Epithelial cell of prostate (primary cell): Measurements from ENCODE around the gene SEC61A1.

ENCODE experiments used
- DNase-seq: peaks from one replicate; pipeline ENCODE4 v3.0.0-alpha.2; 2011; ENCODE audit warnings: low read depth, low spot score
- H3K27ac ChIP-seq: fragments of 450-650 bp; 2 replicates; pipeline ENCODE4 v1.5.1; 2017; ENCODE audit warnings: mild to moderate bottlenecking

Gene SEC61A1

DNA sequence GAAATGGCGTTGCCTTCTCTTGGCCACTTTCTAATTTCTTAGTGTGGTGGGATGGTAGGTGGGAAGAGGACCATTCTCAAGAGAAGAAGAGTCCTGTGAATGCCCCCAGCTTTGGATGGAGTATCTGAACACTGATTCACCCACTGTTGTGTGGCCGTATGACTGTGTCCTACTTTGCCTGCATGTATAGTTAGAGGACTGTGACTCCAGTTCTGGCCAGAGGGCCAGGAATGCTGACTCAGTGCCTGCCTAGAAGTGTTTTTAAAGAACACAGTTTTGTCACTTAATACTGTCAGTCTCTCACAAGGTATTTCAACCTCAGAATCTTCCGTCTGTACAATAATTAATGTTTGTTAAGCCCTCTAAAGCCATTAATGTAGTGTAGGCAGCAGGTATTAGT is 2.1 kb downstream of the SEC61A1 start:
- H3K27ac ChIP-seq: peak overlapping the region; percentile 89
- DNase-seq: no peak

DNA sequence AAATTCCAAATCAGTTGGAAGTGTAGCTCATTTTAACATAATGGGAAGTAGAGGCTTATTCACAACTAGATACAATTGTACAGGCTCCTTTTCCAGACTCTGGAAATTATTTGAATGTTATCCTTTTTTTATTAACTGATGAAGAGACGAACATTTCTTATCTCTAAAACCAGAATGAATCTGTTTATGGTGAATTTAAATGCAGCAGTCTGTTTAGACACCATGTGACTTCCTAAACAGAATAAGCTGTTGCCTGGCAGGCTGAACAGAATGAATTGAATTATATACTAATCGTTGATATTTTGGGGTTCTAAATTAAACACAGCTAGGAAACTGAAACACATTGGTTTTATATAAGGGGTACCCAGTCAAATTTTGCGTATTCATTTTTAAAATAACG is 4.0 kb downstream of the SEC61A1 start:
- H3K27ac ChIP-seq: peak overlapping the region; percentile 6
- no peak for DNase-seq

DNA sequence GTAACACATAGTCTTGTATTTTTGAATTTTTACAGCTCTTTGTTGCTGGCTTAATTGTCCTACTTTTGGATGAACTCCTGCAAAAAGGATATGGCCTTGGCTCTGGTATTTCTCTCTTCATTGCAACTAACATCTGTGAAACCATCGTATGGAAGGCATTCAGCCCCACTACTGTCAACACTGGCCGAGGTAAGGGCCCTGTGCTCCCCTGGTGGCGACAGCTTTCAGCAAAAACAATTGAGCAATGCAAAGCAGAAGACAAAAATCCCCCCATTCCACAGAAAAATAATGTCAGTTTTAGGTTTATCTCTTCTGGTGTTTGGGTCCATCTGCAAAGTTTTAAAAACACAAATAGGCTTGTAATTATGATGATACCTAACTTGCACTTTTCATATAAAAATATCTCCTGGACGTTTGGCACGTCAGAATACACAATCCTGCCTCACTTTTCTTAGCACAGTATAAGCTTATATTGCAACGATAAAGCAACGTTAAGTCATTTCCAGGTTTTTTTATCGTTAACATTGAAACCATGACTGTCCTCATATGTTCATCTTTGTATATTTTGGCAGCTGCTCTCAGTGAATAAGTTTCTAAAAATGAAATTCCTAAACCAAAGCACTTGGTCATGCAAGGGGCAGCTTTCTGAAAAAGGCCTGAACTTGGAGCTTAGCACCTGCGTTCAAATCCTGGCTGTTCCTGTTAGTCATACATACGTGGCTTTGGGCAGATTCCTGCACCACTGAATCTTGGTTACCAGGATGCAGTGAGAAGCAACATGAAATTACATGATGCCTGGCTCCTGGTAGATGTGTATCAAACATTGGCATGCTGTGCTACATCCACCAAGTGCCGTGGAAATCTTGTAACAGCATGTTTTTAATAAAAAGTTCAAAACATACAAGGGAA is 8.5 kb downstream of the SEC61A1 start:
- peak; percentile 84 for DNase-seq
- H3K27ac ChIP-seq: peak overlapping the region; percentile 87

DNA sequence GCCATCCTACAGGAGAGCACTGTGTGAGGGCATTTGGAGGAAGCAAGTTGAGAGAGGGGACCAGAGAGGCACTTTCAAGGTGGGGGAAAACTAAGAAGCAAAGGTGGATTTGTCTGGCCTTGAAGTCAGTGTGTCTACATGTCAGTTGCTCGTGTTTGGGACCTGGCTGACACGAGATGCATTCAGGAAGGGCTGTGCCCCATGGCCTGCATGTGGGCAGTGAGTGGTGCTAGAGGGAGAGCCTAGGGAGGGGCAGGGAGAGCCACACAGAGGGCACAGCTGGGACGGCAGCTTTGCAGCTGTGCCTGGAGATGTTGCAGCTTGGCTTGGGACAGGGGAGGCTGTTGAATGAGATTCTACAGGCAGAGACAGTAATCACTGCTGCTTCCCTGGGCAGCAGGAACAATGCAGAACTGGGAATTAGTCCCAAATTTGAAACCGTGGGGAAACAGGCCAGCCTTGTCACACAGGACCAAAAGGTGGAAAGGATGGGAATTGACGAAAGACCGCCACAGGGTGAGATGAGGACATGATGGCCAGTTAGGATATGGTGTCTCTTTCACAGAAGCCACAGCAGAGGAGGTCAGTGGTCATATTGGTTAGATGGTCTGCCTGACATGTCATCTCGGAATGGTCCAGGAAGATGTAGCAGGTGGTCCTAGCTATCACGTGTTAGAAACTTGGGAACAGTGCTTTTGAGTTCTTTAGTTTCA is 10.0 kb downstream of the SEC61A1 start:
- DNase-seq: no peak
- peak overlapping the region; percentile 87 for H3K27ac ChIP-seq

DNA sequence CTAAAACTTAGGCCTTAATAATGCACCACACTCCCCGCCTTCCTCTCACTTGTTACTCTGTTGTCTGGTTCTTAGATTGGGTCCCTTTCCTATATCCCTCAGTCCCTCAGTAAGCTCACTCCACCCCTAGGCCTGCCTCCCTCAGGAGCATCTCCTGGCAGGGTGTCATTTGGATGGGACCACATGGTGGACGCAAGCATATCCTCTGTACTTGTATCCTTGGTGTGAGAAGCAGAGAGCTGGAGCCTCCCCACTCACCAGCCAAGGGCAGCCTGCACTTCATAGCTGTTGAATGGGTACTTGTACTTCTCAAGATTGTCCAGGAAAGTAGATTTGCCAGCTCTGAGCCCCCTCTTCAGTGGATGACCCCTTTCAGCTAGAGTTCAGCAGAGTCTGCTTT is 11.6 kb downstream of the SEC61A1 start:
- no peak for DNase-seq
- no peak overlapping the region for H3K27ac ChIP-seq

DNA sequence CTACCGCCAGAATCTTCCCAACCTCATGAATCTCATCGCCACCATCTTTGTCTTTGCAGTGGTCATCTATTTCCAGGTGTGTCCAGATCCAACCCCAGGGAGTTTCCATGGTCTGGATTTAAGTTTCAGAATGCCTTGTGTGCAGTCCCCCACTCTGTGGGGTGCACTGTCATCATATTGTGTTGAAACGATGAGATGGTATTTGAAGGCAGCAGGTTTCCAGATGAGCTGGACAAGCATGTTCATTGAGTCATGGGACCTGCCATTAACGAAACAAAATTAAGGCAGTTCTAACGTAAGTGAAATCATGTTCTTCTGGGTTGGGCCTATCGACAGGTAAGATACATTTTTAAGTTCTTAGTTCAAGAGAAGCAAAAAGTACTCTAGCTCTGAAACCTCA is 12.7 kb downstream of the SEC61A1 start:
- DNase-seq: no peak
- no peak overlapping the region for H3K27ac ChIP-seq

DNA sequence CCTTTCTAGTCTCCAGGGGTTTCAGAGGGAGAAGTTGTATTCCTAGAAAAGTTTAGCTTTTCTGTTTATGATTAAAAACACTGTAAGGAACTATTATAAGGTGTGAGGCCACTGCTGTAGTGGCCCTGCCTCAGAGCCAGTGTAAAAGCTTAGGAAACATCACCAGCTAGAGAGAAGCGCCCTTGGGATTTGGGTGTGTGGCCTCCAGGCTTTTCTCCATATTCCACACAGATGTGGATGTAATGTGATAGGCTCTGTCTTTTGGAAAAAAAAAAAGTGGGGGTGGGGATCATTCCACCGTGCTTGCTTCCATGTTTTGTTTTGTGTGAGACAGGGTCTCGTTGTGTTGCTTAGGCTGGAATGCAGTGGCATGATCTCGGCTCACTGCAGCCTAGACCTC is 13.9 kb downstream of the SEC61A1 start:
- H3K27ac ChIP-seq: no peak overlapping the region
- DNase-seq: no peak

DNA sequence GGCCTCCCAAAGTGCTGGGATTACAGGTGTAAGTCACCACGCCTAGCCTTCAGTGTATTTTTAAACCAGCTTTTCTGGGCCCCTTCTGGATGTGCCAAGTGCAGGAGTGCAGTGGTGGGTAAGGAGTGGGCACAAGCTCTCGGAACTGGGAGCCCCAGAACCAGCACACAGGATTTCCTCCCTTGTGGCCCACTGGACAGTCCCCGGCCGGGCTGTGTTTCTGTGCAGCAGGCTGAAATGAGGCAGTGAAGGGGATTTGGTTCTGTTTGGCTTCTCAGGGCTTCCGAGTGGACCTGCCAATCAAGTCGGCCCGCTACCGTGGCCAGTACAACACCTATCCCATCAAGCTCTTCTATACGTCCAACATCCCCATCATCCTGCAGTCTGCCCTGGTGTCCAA is 14.4 kb downstream of the SEC61A1 start:
- DNase-seq: no peak
- peak overlapping the region; percentile 12 for H3K27ac ChIP-seq

DNA sequence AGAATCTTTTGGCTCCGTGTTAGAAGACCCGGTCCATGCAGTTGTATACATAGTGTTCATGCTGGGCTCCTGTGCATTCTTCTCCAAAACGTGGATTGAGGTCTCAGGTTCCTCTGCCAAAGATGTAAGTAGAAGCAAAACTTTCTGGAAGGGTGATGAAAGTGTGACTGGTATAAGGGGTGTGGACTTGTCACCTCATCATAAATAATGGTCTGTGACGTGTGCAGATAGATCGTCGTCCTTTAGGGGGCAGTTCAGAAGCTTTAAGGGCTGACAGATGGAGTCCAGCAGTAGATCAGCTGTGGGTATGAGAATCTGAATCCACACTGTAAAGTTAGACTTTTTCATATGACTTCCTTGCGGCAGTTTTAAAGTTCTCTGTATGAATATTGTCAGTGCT is 15.3 kb downstream of the SEC61A1 start:
- DNase-seq: no peak
- H3K27ac ChIP-seq: peak overlapping the region; percentile 12

DNA sequence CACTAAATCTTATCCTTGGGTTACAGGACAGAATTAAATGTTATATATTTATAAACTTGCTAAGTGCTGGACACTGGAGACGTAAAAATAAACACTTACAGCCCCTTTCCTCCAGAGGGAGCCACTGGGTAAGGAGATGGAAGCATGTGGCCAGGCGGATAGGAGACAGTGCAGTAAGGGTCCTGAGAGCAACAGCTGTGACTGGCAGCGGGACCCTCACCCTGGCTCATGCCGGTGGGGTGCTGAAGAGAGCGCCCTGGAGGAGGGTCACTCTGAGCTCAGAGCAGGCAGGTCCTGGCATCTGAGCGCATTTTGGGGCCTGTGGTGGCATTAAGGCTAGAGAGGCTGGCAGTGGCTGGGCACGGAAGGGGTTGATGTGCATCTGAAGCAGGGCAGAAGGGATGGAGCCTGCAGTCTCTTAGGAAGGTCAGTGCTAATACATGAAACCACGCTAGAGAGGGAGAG is 16.0 kb downstream of the SEC61A1 start:
- DNase-seq: no peak
- no peak overlapping the region for H3K27ac ChIP-seq

DNA sequence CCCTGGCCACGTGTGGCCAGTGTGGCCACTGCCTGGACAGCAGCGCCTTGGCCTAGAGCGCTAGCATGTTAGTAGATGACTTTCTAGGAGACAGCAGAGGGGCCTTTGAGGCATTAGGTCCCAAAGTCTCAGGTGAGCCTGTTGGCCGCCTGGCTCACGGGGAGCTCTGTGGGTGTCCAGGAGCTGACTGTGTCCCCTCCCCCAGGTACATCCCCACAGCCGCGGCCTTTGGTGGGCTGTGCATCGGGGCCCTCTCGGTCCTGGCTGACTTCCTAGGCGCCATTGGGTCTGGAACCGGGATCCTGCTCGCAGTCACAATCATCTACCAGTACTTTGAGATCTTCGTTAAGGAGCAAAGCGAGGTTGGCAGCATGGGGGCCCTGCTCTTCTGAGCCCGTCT is 17.0 kb downstream of the SEC61A1 start:
- no peak for DNase-seq
- H3K27ac ChIP-seq: no peak overlapping the region

DNA sequence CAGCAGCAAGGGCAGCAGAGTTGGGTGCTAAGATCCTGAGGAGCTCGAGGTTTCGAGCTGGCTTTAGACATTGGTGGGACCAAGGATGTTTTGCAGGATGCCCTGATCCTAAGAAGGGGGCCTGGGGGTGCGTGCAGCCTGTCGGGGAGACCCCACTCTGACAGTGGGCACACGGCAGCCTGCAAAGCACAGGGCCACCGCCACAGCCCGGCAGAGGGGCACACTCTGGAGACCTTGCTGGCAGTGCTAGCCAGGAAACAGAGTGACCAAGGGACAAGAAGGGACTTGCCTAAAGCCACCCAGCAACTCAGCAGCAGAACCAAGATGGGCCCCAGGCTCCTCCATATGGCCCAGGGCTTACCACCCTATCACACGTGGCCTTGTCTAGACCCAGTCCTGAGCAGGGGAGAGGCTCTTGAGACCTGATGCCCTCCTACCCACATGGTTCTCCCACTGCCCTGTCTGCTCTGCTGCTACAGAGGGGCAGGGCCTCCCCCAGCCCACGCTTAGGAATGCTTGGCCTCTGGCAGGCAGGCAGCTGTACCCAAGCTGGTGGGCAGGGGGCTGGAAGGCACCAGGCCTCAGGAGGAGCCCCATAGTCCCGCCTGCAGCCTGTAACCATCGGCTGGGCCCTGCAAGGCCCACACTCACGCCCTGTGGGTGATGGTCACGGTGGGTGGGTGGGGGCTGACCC is 18.8 kb downstream of the SEC61A1 start:
- peak overlapping the region; percentile 74 for H3K27ac ChIP-seq
- DNase-seq: no peak

DNA sequence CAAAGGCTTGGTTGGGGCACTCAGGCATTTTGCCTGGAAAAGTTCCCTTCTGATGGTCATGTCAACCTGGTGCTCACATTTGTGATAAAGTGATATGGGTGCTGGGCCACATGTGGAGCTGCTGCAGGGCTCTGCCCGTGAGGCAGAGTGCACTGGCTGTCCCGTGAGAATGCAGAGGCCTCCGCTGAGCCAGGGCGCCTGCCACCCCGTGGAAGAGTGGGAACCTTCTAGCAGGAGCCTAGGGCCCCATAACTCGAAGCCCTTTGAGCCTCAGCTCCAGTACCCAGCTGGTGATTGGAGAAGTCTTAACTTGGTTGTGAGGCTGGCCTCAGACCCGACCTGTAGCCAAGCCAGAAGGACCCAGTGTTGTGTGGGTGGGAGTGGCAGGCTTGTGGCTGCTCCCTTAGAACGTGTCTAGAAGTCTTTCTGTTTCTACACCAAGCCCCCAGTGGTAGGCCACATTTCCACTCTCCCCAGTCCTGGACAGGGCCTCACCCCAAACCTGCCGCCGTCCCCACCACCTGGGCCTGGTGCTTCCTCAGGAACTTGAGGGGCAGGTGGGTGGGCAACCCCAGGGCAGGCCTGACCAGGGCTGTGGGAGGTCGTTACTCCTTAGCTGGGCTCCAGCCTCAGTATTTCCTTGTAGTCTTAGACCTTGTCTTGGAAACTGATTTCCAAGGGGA is 19.7 kb downstream of the SEC61A1 start:
- no peak for DNase-seq
- peak overlapping the region; percentile 74 for H3K27ac ChIP-seq

DNA sequence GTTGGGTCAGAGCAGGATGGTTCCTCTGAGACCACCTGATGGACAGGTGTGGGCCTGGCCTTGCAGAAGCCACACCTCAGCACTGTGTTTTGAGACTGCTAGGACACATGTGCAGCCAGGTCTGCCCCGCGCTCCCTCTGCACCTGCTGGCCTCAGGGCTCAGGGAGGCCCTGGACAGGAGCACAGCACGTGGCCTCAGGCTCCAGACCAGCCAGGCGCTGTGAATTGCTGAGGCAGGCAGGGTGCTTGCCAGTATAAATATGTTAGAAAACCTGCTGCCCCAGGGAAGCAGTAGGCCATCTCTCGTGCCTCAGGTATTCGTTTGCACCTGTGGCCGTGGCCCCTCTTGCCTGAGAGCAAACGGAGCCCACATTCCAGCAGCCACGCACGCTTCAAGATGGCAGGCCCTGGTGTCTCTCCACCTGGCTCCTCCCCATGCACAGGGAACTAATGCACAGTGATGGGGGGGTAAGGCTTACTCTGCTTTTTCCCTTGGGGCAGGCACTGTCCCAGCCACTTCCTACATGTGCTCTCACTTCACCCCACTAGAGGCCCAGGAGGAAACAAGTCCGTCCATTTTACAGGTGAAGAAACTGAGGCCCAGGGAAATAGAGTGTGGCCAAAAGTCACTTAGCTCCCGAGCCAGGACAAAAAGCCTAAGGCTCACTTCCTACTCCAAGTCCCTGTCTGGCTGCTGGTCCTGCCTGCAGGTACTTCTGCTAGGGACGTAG is 20.4 kb downstream of the SEC61A1 start:
- H3K27ac ChIP-seq: peak overlapping the region; percentile 74
- no peak for DNase-seq

DNA sequence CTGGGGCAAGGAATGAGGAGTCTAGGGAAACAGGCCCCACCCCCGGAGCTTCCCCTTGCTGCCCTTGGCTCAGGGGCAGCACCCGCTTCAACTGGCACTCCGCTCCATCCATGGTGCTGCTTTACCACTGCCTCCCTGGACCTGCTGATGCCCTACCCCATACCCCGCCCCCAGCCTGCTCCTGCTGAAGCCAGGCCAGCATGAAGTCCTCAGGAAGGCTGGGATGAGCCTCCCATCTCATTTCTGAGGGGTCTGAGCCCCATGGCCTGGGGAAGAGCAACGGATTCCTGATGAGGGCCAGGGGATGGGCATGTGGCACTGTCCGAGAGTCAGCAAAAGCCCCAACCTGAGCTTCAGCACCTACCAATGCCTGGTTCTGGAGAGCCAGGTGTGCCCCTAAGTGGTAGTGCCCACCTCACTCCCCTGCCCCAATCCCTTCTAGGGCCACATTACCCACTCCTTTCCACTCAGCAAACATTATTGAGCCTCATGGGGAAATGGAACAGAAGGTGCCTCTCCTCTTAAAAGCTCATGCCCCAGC is 21.0 kb downstream of the SEC61A1 start:
- DNase-seq: no peak
- peak overlapping the region; percentile 74 for H3K27ac ChIP-seq

DNA sequence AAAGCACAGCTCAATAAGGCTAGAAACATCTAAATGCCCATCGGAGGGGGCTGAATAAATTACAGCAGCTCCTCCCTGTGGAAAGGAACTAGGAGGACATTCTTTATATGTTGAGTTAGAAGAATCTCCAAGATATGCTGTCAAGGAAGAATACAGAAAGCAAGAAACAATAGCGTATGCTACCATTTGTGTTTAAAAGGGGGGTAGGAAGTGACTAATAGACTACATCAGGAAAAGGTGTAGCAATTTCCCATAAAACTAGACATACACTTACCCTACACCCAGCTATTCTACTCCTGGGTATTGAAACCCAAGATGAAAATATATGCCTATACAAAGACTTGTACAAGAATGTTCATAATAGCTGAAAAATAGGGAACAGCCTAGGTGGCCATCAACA is 21.6 kb downstream of the SEC61A1 start:
- DNase-seq: no peak
- H3K27ac ChIP-seq: peak overlapping the region; percentile 74

DNA sequence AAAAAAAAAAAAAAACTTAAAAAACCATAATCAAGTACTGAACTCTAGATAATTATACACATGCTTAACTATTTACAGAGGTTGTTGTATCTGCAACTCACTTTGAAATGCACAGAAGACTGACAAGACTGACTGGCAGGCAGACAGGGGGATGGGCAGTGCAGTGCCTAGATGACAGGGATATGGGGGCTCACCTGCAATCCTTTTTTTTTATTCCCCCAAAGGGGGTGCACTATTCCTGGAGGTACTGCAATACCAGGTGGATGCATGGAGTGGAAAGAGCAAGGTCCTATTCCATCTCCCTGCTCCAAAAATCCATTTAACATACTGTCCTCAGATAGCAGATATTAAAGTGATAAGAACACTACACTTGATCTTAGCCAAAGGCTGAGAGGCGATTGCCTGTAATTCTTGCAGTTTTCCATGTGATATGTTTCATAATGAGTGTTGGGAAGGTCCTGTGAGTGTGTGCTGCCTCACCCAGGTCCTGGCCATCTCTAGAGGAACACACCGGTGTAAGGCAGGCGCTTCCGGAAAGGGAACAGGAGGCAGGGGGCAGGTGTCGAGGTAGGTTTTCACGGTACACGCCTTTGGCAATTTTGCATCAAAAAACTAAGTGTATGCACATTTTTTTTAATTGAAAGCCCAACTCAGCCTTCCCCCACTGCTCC is 22.7 kb downstream of the SEC61A1 start:
- peak overlapping the region; percentile 74 for H3K27ac ChIP-seq
- no peak for DNase-seq

DNA sequence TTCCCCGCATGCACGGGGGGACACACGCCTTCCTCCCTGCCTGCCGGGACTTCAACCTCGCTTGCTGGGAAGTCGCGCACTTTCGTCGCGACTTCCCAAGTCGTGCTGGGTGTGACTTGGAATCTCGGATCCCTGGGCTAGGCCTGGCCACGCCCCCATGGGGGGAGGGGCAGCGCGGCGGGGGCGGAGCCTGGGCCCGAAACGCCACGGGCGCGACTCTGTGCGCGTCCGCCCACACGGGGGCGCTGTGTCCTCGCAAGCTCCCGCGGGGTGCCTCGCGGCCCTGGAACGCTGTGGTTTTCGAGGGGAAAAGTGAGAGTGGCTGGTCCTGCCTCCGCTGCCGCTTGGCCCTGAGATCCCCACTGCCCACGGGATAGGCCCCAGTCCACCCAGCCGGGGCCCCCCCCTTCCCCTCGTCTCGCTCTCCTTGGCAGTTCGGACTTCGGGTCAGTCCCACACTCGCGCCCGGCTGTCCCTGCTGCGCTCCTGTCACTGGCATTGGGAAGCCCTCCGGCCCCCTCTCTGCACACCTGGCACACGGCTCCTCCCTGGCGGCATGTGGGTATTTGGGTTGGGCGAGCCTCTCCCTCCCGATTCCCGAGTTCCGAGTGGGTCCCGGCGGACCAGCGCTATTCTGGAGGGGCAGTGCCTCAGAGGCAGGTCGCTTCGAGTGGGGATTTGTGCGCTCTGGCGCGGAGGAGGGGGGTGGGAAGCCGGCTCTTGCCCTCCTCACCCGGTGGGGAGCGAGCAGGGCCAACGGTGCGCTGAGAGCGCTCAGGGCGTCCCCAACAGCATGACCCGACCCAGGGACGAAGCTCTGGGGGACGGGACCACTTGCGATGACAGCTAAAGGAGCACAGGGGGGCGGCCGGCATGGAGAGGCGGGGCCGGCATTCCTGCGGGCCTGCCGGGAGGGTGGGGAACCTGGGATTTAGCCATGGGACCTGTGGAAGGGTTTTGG is 23.6 kb downstream of the SEC61A1 start:
- DNase-seq: no peak
- peak overlapping the region; percentile 74 for H3K27ac ChIP-seq
